ENCODE results near the gene AIFM2.

Gene AIFM2

DNA sequence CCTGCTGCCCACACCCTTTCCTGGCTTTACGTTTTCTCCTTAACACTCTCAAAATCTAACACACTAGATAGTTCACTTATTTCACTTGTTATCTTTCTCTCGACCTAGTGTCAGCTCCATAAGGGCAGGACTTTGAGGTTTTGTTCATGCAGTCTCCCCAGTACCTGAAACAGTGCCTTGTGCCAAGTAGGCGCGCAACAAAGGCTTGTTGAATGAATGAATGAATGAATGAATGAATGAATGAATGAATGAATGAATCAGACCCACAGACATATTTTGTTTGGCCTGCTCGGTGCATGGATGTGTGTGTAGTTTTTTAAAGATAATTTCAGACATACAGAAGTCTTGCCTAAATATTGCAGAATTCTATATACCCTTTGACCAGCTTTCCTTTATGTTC is 7.7 kb upstream of the AIFM2 start:
- Histone ChIP-seq H3K4me3 (ENCODE audit: low read depth, low read length) (no peak overlapping the region), H3K36me3 (ENCODE audit: control insufficient read depth in 2 of 2, insufficient read depth in 1 of 2, low read length in 2 of 2) (peaks cover 0 to 17% of the 10 kb centered on the region in 2 experiments; a peak in 1 of 3 replicates), H3K27ac (ENCODE audit: extremely low read depth, low read depth, low read length) (no peak overlapping the region), H3K4me1 (ENCODE audit: control insufficient read depth, insufficient read depth, low read length) (peaks cover 3% of the 10 kb centered on the region; the same call in 1 of the 2 replicates), H3K9me3 (ENCODE audit: control insufficient read depth, insufficient read depth, low read depth, low read length) (no peaks in the 10 kb centered on the region)
- TF ChIP-seq, protein P1, sequence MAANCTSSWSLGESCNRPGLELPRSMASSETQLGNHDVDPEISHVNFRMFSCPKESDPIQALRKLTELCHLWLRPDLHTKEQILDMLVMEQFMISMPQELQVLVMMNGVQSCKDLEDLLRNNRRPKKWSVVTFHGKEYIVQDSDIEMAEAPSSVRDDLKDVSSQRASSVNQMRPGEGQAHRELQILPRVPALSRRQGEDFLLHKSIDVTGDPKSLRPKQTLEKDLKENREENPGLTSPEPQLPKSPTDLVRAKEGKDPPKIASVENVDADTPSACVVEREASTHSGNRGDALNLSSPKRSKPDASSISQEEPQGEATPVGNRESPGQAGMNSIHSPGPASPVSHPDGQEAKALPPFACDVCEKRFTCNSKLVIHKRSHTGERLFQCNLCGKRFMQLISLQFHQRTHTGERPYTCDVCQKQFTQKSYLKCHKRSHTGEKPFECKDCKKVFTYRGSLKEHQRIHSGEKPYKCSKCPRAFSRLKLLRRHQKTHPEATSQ (tag by site-specific recombination; IDR thresholded peaks at IDR 0.05) = no peak
- TF ChIP-seq ZNF146 (tag by site-specific recombination; IDR thresholded peaks at IDR 0.05) (no peak), ZNF785 (tag by site-specific recombination; IDR thresholded peaks at IDR 0.05) (no peak), HOXC10 (CRISPR knock-in tag; IDR thresholded peaks at IDR 0.05) (no peak), ZNF19 (tag by site-specific recombination; IDR thresholded peaks at IDR 0.05; ENCODE audit: low read depth) (no peak), KLF7 (tag by site-specific recombination; IDR thresholded peaks at IDR 0.05; ENCODE audit: borderline replicate concordance) (no peak), ZNF658 (tag by site-specific recombination; IDR thresholded peaks at IDR 0.05) (no peak)
- ChIA-PET CTCF (interaction anchor here (5.2 kb wide), 1 partner anchor 24 kb away, joined by 15 read pairs; no protein-coding TSS in a partner anchor), POLR2A (interaction anchor here (0.5 to 1.7 kb wide), 2 partner anchors 27 to 30 kb away, joined by 3 to 14 read pairs; partner anchors contain the start of gene SAR1A)

- Histone ChIP-seq H3K36me3 (ENCODE audit: control insufficient read depth in 2 of 2, insufficient read depth in 1 of 2, low read length in 2 of 2) (peaks cover 0 to 17% of the 10 kb centered on the region in 2 experiments; a peak in 1 of 3 replicates), H3K4me1 (ENCODE audit: control insufficient read depth, insufficient read depth, low read length) (no peaks in the 10 kb centered on the region), H3K9me3 (ENCODE audit: control insufficient read depth, insufficient read depth, low read depth, low read length) (no peaks in the 10 kb centered on the region), H3K4me3 (ENCODE audit: low read depth, low read length) (no peak overlapping the region), H3K27ac (ENCODE audit: extremely low read depth, low read depth, low read length) (no peak overlapping the region)
- ChIA-PET POLR2A (interaction anchor here (0.5 to 1.7 kb wide), 2 partner anchors 27 to 31 kb away, joined by 3 to 14 read pairs; partner anchors contain the start of gene SAR1A), CTCF (interaction anchor here (5.2 kb wide), 1 partner anchor 24 kb away, joined by 15 read pairs; no protein-coding TSS in a partner anchor)
- TF ChIP-seq ZNF530 (tag by site-specific recombination; IDR thresholded peaks at IDR 0.05; ENCODE audit: low read depth) (no peak), ZNF433 (tag by site-specific recombination; IDR thresholded peaks at IDR 0.05; ENCODE audit: low read depth) (no peak), ZNF776 (tag by site-specific recombination; IDR thresholded peaks at IDR 0.05; ENCODE audit: borderline replicate concordance) (no peak), ZNF843 (tag by site-specific recombination; IDR thresholded peaks at IDR 0.05) (no peak), KLF1 (tag by site-specific recombination; IDR thresholded peaks at IDR 0.05) (no peak)
- TF ChIP-seq, protein P2, sequence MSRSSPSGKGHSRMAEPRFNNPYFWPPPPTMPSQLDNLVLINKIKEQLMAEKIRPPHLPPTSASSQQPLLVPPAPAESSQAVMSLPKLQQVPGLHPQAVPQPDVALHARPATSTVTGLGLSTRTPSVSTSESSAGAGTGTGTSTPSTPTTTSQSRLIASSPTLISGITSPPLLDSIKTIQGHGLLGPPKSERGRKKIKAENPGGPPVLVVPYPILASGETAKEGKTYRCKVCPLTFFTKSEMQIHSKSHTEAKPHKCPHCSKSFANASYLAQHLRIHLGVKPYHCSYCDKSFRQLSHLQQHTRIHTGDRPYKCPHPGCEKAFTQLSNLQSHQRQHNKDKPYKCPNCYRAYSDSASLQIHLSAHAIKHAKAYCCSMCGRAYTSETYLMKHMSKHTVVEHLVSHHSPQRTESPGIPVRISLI (tag by site-specific recombination; IDR thresholded peaks at IDR 0.05) = no peak
These were observed 7.3 kb upstream of the AIFM2 start for GRCh38 chr10:70139997-70140250.

GRCh38 chr10:70139151-70139996 is 6.7 kb upstream of the AIFM2 start:
- ChIA-PET CTCF (interaction anchor here (5.2 kb wide), 1 partner anchor 23 kb away, joined by 15 read pairs; no protein-coding TSS in a partner anchor), POLR2A (interaction anchor here (0.5 to 1.8 kb wide), 4 partner anchors 7 to 921 kb away, joined by 3 to 14 read pairs (median 4); partner anchors contain the start of genes SAR1A and TYSND1)

More at GRCh38 chr10:70139151-70139996, 6.7 kb upstream of the AIFM2 start:
- H3K36me3 ChIP-seq (ENCODE audit: control insufficient read depth in 2 of 2, insufficient read depth in 1 of 2, low read length in 2 of 2) = peaks cover 0 to 16% of the 10 kb centered on the region in 2 experiments; a peak in 1 of 3 replicates
- no peaks in the 10 kb centered on the region for H3K4me1 ChIP-seq (ENCODE audit: control insufficient read depth, insufficient read depth, low read length)
- no peak overlapping the region for H3K27ac ChIP-seq (ENCODE audit: extremely low read depth, low read depth, low read length)
- H3K4me3 ChIP-seq (ENCODE audit: low read depth, low read length) = no peak overlapping the region
- TF ChIP-seq ZNF2 (tag by site-specific recombination; IDR thresholded peaks at IDR 0.05) (no peak), KLF9 (tag by site-specific recombination; IDR thresholded peaks at IDR 0.05; ENCODE audit: low read depth) (no peak), PATZ1 (tag by site-specific recombination; IDR thresholded peaks at IDR 0.05) (no peak), ZNF654 (tag by site-specific recombination; IDR thresholded peaks at IDR 0.05; ENCODE audit: low read depth) (no peak), ZNF792 (tag by site-specific recombination; IDR thresholded peaks at IDR 0.05) (no peak), ZIC2 (tag by site-specific recombination; IDR thresholded peaks at IDR 0.05) (peak; percentile 10; the same call in 1 of the 2 replicates), ZBTB10 (tag by site-specific recombination; IDR thresholded peaks at IDR 0.05) (no peak)
- H3K9me3 ChIP-seq (ENCODE audit: control insufficient read depth, insufficient read depth, low read depth, low read length) = no peaks in the 10 kb centered on the region
